GM19043 (cell line): ENCODE data around the gene PLPPR4.
"Not testable (repeated sequence)": the region's sequence is repeated elsewhere in the genome, so short reads cannot be mapped to it uniquely, and the experiment has no call there.

ENCODE experiments used
- ATAC-seq: cut with Tn5 transposase; IDR thresholded peaks from one replicate; pipeline ENCODE4 v1.9.1; 2021; ENCODE audit warnings: low read depth; ENCODE audit not compliant: unreplicated experiment

PLPPR4 gene

GRCh38 chr1:99268021-99268420 lies 3.7 kb downstream of the PLPPR4 start:
- no peak for ATAC-seq

GRCh38 chr1:99269321-99269720 lies 5.0 kb downstream of the PLPPR4 start:
- no peak for ATAC-seq

- no peak for ATAC-seq
Observed at GRCh38 chr1:99270646-99271045, 6.4 kb downstream of the PLPPR4 start.

GRCh38 chr1:99271249-99271648 lies 7.0 kb downstream of the PLPPR4 start:
- ATAC-seq = no peak

GRCh38 chr1:99277066-99277465 lies 12.8 kb downstream of the PLPPR4 start:
- ATAC-seq = no peak

- no peak for ATAC-seq
Observed at GRCh38 chr1:99279525-99279924, 15.2 kb downstream of the PLPPR4 start.

- ATAC-seq = no peak
Observed at GRCh38 chr1:99281105-99281504, 16.8 kb downstream of the PLPPR4 start.

- no peak for ATAC-seq
Observed at GRCh38 chr1:99282536-99282935, 18.2 kb downstream of the PLPPR4 start.

- not testable (repeated sequence) for ATAC-seq
Observed at GRCh38 chr1:99283521-99283920, 19.2 kb downstream of the PLPPR4 start.

- no peak for ATAC-seq
Observed at GRCh38 chr1:99292886-99293285, 28.6 kb downstream of the PLPPR4 start.

- no peak for ATAC-seq
Observed at GRCh38 chr1:99297923-99298322, 33.6 kb downstream of the PLPPR4 start.

GRCh38 chr1:99304725-99305282 lies 40.5 kb downstream of the PLPPR4 start:
- no peak for ATAC-seq

GRCh38 chr1:99305626-99306025 lies 41.3 kb downstream of the PLPPR4 start:
- ATAC-seq = no peak

- ATAC-seq = no peak
Observed at GRCh38 chr1:99306056-99306455, 41.8 kb downstream of the PLPPR4 start.

- ATAC-seq = no peak
Observed at GRCh38 chr1:99306644-99307043, 42.4 kb downstream of the PLPPR4 start.

GRCh38 chr1:99315305-99315704 lies 51.0 kb downstream of the PLPPR4 start:
- no peak for ATAC-seq

- no peak for ATAC-seq
Observed at GRCh38 chr1:99326215-99326949, 62.1 kb downstream of the PLPPR4 start.

GRCh38 chr1:99327357-99327756 lies 63.1 kb downstream of the PLPPR4 start:
- ATAC-seq = no peak

- no peak for ATAC-seq
Observed at GRCh38 chr1:99328171-99328570, 63.9 kb downstream of the PLPPR4 start.

- no peak for ATAC-seq
Observed at GRCh38 chr1:99331083-99331482, 66.8 kb downstream of the PLPPR4 start.

GRCh38 chr1:99331636-99332035 lies 67.3 kb downstream of the PLPPR4 start:
- no peak for ATAC-seq

GRCh38 chr1:99332561-99332960 lies 68.3 kb downstream of the PLPPR4 start:
- ATAC-seq = no peak
